Omental fat pad (tissue), 4 donors: Measurements from ENCODE around the gene ANGPT4. TPM values are rescaled to one million over a fixed set of nuclear protein-coding genes. Genes with fewer than 3 reads are reported as not detected.

Experiments
- ATAC-seq: fragments of 150-250 bp; one replicate; pipeline ENCODE4 v1.9.1; 2016; ENCODE audit warnings: mild to moderate bottlenecking, moderate library complexity; ENCODE audit not compliant: low FRiP score
- DNase-seq: peaks from one replicate; pipeline ENCODE4 v3.0.0-alpha.2; 2019; ENCODE audit warnings: low spot score
- CTCF ChIP-seq, 3 donors: fragments of 450-650 bp; IDR thresholded peaks; one replicate each; pipeline ENCODE4 v1.5.1; 2016 to 2017; ENCODE audit warnings: antibody characterized with exemption in 3 of 3, mild to moderate bottlenecking in 3 of 3, moderate library complexity in 2 of 3
- total RNA-seq, 4 donors: library from RNA; depleted of rRNA; stranded (reverse); fragments of >200 nt; gene quantifications; one replicate each; pipeline ENCODE4 v1.1.0, GENCODE V29; 2016

The ANGPT4 gene
- total RNA-seq, 4 donors from 2014 or later, result 0.44 to 27.6 (median 3.4) TPM

GRCh38 chr20:944148-944547 is 28.0 kb upstream of the ANGPT4 start:
- ATAC-seq, result no peak
- no peak for DNase-seq
- TF ChIP-seq CTCF (IDR thresholded peaks at IDR 0.05), result no peak

GRCh38 chr20:942611-943010 is 26.5 kb upstream of the ANGPT4 start:
- DNase-seq, result no peak
- no peak for ATAC-seq
- no peak for TF ChIP-seq CTCF (IDR thresholded peaks at IDR 0.05)

GRCh38 chr20:940926-941325 is 24.8 kb upstream of the ANGPT4 start:
- TF ChIP-seq CTCF (IDR thresholded peaks at IDR 0.05), result no peak
- ATAC-seq (no peak), DNase-seq (no peak)

GRCh38 chr20:939606-940005 is 23.5 kb upstream of the ANGPT4 start:
- no peak for ATAC-seq
- no peak for DNase-seq
- no peak for TF ChIP-seq CTCF (IDR thresholded peaks at IDR 0.05)

- no peak for TF ChIP-seq CTCF (IDR thresholded peaks at IDR 0.05)
- DNase-seq, result no peak
- ATAC-seq, result no peak
Measured at GRCh38 chr20:934186-934840, 18.2 kb upstream of the ANGPT4 start.

- ATAC-seq, result no peak
- no peak for TF ChIP-seq CTCF (IDR thresholded peaks at IDR 0.05)
- no peak for DNase-seq
Measured at GRCh38 chr20:933029-933428, 16.9 kb upstream of the ANGPT4 start.

GRCh38 chr20:931401-931800 is 15.3 kb upstream of the ANGPT4 start:
- ATAC-seq, result no peak
- no peak for TF ChIP-seq CTCF (IDR thresholded peaks at IDR 0.05)

More at GRCh38 chr20:931401-931800, 15.3 kb upstream of the ANGPT4 start:
- no peak for DNase-seq
